Esophagus muscularis mucosa (tissue), 3 donors: ENCODE measurements around the gene MRPS2.
"Not testable (repeated sequence)": the region's sequence is repeated elsewhere in the genome, so short reads cannot be mapped to it uniquely, and the experiment has no call there.

Experiments used
- CTCF ChIP-seq, 3 experiments: fragments of 200-600 bp in 2 of 3; fragments of 450-650 bp in 1 of 3; sonication (generic) in 2 of 3; IDR thresholded peaks; one replicate each; pipeline ENCODE4 v1.5.1; 2017 to 2019; ENCODE audit warnings: antibody characterized with exemption in 3 of 3, mild to moderate bottlenecking in 2 of 3, moderate library complexity in 1 of 3
- POLR2A ChIP-seq: fragments of 450-650 bp; IDR thresholded peaks from one replicate; pipeline ENCODE4 v1.6.1; 2017; ENCODE audit warnings: antibody characterized with exemption, moderate library complexity, mild to moderate bottlenecking, low read depth
- POLR2AphosphoS5 ChIP-seq, 2 donors: sonication (generic); formaldehyde crosslinking; IDR thresholded peaks; one replicate each; pipeline ENCODE4 v1.6.1; 2017; ENCODE audit warnings: antibody characterized with exemption in 2 of 2

- TF ChIP-seq POLR2A; CTCF (IDR thresholded peaks at IDR 0.05); POLR2AphosphoS5 (IDR thresholded peaks at IDR 0.05): not testable (repeated sequence)
Measured at GRCh38 chr9:135451909-135452308, 48.6 kb upstream of the MRPS2 start.
